HUES48 (cell line): ENCODE measurements around the gene PIM3.

Experiments
- H3K27ac ChIP-seq: one replicate; pipeline ENCODE4 v1.7.0; 2013; ENCODE audit warnings: low read depth, low read length, inconsistent platforms
- H3K27me3 ChIP-seq: 2 replicates; pipeline ENCODE4 v1.6.1; 2013; ENCODE audit warnings: mild to moderate bottlenecking, low read length; ENCODE audit not compliant: control insufficient read depth, insufficient read depth
- H3K36me3 ChIP-seq: 2 replicates; pipeline ENCODE4 v1.6.1; 2013; ENCODE audit warnings: low read length; ENCODE audit not compliant: control insufficient read depth, insufficient read depth
- H3K4me1 ChIP-seq: 2 replicates; pipeline ENCODE4 v1.6.1; 2013; ENCODE audit warnings: mild to moderate bottlenecking, low read length; ENCODE audit not compliant: control insufficient read depth, insufficient read depth
- H3K4me3 ChIP-seq: 2 replicates; pipeline ENCODE4 v1.5.1; 2013; ENCODE audit warnings: mild to moderate bottlenecking, low read depth, low read length
- H3K9ac ChIP-seq: 2 replicates; pipeline ENCODE4 v1.6.1; 2013; ENCODE audit warnings: mild to moderate bottlenecking, low read depth, low read length, moderate library complexity
- H3K9me3 ChIP-seq: 2 replicates; pipeline ENCODE4 v1.6.1; 2013; ENCODE audit warnings: low read length; ENCODE audit not compliant: control insufficient read depth, insufficient read depth

PIM3 gene

GRCh38 chr22:49995361-49996118, 35.0 kb downstream of the PIM3 start:
- no peak overlapping the region for H3K9ac ChIP-seq
- no peak overlapping the region for H3K27ac ChIP-seq
- H3K9me3 ChIP-seq: peaks cover 5% of the 10 kb centered on the region; the same call in 1 of the 2 replicates
- H3K4me3 ChIP-seq: no peak overlapping the region
- H3K27me3 ChIP-seq: peaks cover 9% of the 10 kb centered on the region
- H3K4me1 ChIP-seq: no peaks in the 10 kb centered on the region
- H3K36me3 ChIP-seq: no peaks in the 10 kb centered on the region

GRCh38 chr22:49996119-49996517, 35.5 kb downstream of the PIM3 start:
- Histone ChIP-seq H3K36me3 (no peaks in the 10 kb centered on the region), H3K27ac (no peak overlapping the region), H3K27me3 (peaks cover 15% of the 10 kb centered on the region), H3K4me1 (no peaks in the 10 kb centered on the region), H3K9ac (no peak overlapping the region), H3K4me3 (no peak overlapping the region), H3K9me3 (no peaks in the 10 kb centered on the region)

- H3K4me3 ChIP-seq: no peak overlapping the region
These were observed 36.1 kb downstream of the PIM3 start for GRCh38 chr22:49996518-49997250.

GRCh38 chr22:49997251-49997599, 36.7 kb downstream of the PIM3 start:
- H3K27ac ChIP-seq: no peak overlapping the region
- H3K27me3 ChIP-seq: peaks cover 19% of the 10 kb centered on the region
- no peaks in the 10 kb centered on the region for H3K9me3 ChIP-seq
- H3K36me3 ChIP-seq: no peaks in the 10 kb centered on the region
- no peak overlapping the region for H3K4me3 ChIP-seq
- H3K4me1 ChIP-seq: no peaks in the 10 kb centered on the region
- no peak overlapping the region for H3K9ac ChIP-seq

More at GRCh38 chr22:49996518-49997250, 36.1 kb downstream of the PIM3 start:
- peaks cover 18% of the 10 kb centered on the region for H3K27me3 ChIP-seq
- no peak overlapping the region for H3K27ac ChIP-seq
- no peaks in the 10 kb centered on the region for H3K9me3 ChIP-seq
- H3K4me1 ChIP-seq: no peaks in the 10 kb centered on the region
- no peak overlapping the region for H3K9ac ChIP-seq
- no peaks in the 10 kb centered on the region for H3K36me3 ChIP-seq

GRCh38 chr22:49997932-49998717, 37.6 kb downstream of the PIM3 start:
- Histone ChIP-seq H3K9ac (no peak overlapping the region), H3K27ac (no peak overlapping the region), H3K9me3 (no peaks in the 10 kb centered on the region), H3K27me3 (peaks cover 19% of the 10 kb centered on the region), H3K36me3 (no peaks in the 10 kb centered on the region), H3K4me1 (no peaks in the 10 kb centered on the region), H3K4me3 (no peak overlapping the region)

GRCh38 chr22:49998718-49999062, 38.1 kb downstream of the PIM3 start:
- Histone ChIP-seq H3K9ac (no peak overlapping the region), H3K9me3 (no peaks in the 10 kb centered on the region), H3K27me3 (peaks cover 19% of the 10 kb centered on the region), H3K4me1 (no peaks in the 10 kb centered on the region), H3K4me3 (peak overlapping the region; percentile 56; the same call in 1 of the 2 replicates), H3K36me3 (no peaks in the 10 kb centered on the region), H3K27ac (no peak overlapping the region)

GRCh38 chr22:49999063-49999945, 38.7 kb downstream of the PIM3 start:
- Histone ChIP-seq H3K9me3 (no peaks in the 10 kb centered on the region), H3K9ac (no peak overlapping the region), H3K36me3 (no peaks in the 10 kb centered on the region), H3K4me3 (peak overlapping the region; percentile 59), H3K27me3 (peaks cover 19% of the 10 kb centered on the region), H3K4me1 (no peaks in the 10 kb centered on the region), H3K27ac (no peak overlapping the region)

- no peaks in the 10 kb centered on the region for H3K4me1 ChIP-seq
- peak overlapping the region; percentile 59 for H3K4me3 ChIP-seq
These were observed 39.5 kb downstream of the PIM3 start for GRCh38 chr22:49999946-50000586.

GRCh38 chr22:50000587-50001387, 40.2 kb downstream of the PIM3 start:
- Histone ChIP-seq H3K9ac (no peak overlapping the region), H3K9me3 (no peaks in the 10 kb centered on the region), H3K4me3 (no peak overlapping the region), H3K36me3 (no peaks in the 10 kb centered on the region), H3K4me1 (no peaks in the 10 kb centered on the region), H3K27ac (no peak overlapping the region), H3K27me3 (peaks cover 19% of the 10 kb centered on the region)

More at GRCh38 chr22:49999946-50000586, 39.5 kb downstream of the PIM3 start:
- Histone ChIP-seq H3K9me3 (no peaks in the 10 kb centered on the region), H3K27me3 (peaks cover 19% of the 10 kb centered on the region), H3K9ac (no peak overlapping the region), H3K27ac (no peak overlapping the region), H3K36me3 (no peaks in the 10 kb centered on the region)
